GM21737 (cell line): ENCODE measurements around the gene STAB2.
"Not testable (repeated sequence)": the region's sequence is repeated elsewhere in the genome, so short reads cannot be mapped to it uniquely, and the experiment has no call there.

Source experiments
- ATAC-seq: cut with Tn5 transposase; IDR thresholded peaks from one replicate; pipeline ENCODE4 v1.9.1; 2021; ENCODE audit warnings: mild to moderate bottlenecking, moderate library complexity; ENCODE audit not compliant: unreplicated experiment

STAB2 gene

DNA sequence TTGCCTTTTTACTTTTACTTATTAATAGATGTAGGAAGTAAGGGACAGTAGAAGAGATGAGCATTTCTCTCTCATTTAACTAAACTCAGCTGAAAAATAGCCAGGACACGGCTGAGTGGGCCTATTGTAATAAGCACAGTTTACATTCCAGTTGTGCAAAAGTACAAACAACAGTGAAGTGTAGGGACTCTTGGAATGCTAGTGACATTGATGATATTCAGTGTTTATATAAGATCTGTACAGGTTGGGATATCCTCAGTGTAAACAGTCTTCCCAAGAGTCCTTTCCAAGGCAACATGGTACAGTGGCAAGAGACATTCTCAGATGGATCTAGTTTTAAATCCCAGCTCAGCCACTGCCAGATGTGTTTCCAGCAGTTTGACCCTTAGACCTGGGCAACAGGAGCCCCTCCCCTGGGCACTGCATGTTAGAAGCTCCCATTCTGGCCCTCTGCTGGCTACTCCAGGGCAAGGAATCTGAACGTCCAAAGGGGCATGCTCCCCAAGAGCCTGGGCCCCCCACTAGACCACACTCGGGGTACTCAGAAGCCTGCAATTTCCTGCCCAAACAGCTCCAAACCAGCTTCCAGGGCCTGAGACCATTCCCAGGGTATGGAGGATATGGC is 55.3 kb downstream of the STAB2 start:
- no peak for ATAC-seq

DNA sequence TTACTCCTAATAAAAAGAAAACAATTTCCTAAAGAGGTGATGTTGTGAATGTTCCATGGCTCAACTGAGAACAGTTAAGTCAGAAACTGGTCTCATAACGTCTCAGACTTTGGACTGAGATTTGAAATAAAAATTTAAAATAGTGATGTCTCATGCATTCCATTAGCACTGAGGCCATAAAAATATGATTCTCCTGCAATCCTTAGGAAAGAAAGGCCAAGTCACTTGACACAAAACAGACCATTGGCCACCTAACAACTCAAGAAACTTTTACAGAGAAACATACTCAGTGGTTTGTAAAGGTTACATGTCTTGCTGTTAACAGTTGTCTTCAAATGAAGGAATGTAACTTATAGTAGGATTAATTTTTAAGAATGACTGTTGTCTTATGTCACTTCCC is 58.1 kb downstream of the STAB2 start:
- ATAC-seq = no peak

DNA sequence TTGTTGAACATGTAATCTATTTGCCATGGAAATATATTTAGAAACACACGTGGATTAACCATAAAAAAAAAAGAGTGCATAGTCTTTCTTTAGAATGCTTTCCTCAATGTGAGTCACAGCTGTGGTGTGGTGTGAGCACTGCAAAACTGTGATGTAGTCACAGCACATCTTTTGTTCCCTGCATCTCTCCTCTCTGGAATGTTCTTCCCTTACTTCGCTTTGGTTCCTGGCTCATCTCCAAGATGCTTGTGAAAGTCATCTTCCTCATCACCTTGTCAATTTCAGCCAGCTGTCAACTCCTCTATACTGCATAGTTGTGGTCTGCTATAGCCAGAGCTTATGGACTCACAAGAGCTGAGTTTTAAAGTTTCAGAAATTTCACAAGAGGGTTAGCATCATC is 60.2 kb downstream of the STAB2 start:
- no peak for ATAC-seq

DNA sequence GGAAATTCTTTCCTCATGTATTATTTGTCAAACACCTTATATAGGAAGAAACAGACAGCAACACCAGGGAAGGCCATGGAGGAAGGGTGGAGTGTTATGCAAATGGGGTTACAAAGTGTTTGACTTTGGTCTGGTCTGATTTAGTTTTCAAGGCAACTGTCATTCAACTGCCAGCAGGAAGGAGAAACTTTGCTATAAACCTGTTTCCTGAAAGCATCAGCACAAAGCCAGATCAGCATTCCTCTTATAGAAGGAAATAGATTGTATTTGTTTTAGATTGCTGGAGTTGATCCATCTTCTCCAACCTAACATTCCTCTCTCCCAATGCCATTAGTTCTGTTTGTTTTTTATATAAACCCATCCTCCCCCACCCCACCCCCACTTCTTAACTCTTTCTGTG is 65.7 kb downstream of the STAB2 start:
- ATAC-seq = no peak

DNA sequence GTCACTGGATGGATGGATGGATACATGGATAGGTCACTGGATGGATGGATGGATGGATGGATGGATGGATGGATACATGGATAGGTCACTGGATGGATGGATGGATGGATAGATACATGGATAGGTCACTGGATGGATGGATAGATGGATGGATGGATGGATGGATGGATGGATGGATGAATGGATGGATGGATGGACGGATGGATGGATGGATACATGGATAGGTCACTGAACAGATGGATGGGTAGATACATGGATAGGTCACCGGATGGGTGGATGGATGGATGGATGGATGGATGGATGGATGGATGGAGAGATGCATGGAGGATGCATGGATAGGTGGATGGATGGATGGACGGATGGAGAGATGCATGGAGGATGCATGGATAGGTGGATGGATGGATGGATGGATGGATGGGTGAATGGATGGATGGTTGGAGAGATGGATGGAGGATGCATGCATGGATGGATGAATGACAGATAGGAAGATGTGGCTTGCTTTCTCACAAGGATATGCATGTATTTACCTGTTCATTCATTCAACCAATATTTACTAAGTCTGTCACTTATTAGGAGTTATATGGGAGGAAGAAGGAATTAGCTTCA is 66.6 kb downstream of the STAB2 start:
- ATAC-seq = not testable (repeated sequence)

DNA sequence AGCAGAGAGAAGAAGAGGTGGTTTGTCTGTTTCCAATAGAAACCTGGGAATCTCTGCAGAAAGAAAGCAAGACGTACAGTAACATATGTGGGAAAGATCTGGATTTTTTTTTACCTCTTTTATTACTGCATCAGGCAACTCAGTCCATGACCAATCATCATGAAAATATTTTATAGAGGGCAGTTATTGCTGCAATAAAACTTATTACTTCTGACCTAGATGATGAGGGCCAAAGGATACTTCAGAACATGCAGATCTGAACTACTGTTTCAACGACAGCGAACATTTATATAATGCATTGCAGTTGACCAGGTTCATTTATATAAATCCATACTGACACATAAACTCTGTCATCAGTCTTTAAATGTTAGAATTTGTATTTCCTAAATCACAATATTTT is 67.7 kb downstream of the STAB2 start:
- ATAC-seq = no peak

DNA sequence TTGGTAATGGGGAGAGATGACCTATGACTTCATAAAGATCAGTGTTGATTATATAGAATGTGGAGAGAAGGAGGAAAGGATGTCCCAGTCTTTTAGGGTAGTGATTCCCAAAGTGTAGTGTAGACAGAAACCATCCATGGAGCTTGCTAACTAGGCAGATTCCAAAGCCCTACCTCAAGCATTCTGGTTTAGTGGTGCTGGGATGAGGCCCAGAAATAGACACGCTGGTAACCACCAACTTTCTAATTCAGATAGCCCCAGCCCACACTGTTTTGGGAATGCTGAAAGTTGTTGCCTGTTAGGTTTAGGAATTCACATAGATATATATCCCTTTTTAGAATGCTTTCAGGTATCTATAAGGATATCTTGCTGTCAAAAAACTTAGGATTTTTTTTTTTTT is 69.2 kb downstream of the STAB2 start:
- ATAC-seq = no peak

DNA sequence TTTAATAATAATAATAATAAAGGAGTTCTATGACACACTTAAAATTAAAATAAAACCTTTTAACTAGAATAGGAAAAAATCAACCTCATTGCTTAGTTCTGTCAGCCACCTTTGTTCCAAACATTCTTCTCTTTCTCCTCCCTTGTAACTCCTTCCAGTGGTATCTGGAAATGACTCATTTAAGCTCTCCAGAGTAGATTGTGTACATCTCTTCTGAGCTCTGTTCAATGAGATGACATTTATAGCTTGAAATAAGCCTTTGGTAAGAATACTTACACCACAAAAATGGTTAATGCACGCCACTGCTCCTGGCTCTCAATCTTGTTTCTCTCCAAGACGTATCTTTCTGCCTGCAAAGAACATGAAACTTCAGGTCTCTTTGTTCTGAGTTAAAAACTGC is 70.3 kb downstream of the STAB2 start:
- no peak for ATAC-seq

DNA sequence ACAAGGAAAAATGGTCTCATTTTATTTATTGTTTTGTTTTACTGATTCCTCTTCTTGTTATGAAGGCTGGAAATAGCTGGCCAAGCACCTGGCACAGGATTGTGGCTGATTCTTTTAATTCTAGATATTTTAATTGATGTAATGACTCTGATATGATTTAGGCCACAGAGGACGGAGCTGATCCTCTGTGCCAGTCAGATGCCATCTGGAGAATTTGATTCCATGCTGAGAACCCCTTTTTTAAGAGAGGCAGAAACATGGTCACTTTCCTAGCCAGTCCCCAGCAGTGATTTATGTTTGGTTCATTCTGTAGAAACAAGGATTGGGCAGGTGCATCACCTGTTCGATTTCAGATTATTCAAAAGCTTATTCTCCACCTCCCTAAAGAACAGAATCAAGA is 77.6 kb downstream of the STAB2 start:
- ATAC-seq = no peak

DNA sequence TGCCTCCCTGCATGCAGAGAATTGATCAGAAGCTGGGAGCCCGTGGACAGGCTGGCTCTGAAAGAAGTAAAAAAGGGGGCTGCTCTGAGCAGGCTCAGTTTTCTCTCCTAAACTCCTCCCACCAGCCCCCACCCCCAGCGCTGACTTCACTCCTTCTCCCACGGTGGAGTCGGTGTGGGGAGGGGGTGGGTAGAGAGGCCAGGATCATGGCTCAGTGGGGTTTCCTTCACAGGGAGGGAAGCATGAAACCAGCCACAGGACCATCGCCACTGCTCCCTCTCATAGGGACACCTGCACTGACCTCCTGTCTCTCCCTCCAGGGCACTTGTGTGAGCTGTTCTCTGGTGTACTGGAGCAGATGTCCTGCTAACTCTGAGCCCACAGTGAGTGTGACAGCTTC is 78.9 kb downstream of the STAB2 start:
- no peak for ATAC-seq

DNA sequence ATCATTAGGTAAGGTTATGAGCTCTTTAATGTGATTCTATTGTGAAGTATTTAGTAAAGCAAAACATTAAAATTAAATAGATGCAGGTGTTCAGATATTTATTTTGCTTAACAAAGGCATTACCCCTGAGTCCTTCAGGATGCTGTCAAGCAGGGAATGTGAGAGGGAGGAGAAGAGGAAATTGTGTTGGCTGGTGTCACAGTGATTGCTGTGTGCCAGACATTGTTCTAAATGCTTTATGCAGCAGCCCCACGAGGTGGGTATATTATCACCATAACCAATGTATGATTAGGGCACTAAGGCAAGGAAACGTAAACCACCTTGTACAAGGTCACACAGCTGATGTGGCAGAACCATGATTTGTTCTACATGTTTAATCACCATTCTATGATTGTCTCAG is 80.1 kb downstream of the STAB2 start:
- no peak for ATAC-seq

DNA sequence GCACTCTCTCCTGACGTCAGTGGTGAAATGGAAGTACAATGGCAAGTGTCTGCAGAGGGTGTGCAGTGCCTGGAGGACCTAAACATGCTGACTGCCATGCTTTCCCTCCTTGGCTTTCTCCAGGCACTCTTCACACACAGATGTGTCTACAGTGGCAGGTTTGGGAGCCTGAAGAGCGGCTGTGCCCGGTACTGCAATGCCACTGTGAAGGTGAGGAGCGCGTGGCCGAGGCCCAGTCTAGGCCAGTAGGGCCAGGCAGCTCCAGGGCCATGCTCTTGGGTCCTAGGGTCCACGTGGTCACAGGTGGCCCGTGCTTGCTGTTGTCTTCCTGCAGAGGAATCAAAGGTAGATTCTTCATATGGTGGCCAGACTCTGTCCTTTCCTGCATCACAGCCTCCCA is 81.4 kb downstream of the STAB2 start:
- ATAC-seq = no peak

DNA sequence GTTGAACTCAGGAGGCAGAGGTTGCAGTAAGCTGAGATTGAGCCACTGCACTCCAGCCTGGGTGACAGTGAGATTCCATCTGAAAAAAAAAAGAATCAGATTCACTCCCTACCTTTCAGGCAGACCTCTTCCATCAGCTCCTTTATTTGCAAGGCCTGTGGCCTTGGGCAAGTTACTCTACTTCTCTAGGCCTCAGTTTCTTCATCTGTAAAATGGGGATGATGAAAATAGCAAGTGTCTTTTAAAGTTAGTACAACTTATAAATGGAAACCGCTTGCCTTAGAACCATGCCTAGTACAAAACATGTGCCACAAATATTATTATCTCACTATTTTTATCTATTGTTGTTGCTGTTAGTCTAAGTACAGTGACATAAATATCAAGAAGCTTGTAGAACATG is 84.3 kb downstream of the STAB2 start:
- ATAC-seq = no peak

DNA sequence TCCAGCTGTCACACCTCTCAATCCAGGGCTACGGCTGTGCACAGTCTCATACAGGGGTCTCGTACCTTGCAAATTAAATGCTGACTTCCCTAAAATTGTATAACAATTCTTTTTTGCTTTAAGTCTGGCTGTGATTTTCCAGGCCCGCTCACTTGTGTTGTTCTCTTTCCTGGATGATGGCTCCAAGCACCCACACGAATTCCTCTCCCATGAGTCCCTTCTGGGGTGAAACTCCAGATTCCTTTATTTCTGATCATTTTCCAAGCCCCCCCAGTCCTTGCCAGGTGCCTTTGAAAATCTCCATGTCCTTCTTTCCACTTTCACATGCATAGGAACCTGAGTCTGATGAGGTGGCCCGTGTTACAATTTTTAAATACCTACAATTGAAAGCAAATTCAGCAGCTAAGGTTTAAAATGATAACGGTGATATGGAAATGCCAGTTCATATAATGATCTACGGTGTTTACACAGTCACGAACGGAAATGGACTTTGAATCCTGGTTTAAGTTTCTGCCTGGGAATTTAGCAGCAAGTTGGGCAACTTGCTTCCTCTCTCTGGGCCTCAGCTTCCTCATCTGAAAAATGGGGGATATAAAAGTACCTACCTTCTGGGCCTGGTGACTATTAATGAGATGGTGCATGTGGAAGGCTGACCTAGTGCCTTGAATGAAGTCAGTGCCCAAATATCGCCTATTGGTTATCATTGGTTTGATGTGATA is 85.5 kb downstream of the STAB2 start:
- no peak for ATAC-seq

DNA sequence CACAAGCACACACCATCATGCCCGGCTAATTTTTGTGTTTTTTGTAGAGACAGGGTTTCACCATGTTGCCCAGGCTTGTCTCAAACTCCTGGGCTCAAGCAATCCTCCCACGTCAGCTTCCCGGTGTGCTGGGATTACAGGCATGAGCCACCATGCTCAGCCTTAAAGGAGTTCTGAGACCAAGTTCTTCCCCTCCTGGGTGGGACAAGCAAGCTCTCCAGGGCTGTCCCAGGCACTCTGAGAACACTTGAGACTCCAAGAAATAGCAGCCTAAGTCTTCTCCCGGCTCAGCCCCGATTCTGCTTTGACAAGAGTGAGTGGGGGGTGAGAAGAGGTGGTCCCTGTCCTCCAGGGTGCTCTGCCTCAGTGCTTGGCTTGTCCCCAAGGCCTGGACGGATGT is 86.4 kb downstream of the STAB2 start:
- ATAC-seq = no peak

DNA sequence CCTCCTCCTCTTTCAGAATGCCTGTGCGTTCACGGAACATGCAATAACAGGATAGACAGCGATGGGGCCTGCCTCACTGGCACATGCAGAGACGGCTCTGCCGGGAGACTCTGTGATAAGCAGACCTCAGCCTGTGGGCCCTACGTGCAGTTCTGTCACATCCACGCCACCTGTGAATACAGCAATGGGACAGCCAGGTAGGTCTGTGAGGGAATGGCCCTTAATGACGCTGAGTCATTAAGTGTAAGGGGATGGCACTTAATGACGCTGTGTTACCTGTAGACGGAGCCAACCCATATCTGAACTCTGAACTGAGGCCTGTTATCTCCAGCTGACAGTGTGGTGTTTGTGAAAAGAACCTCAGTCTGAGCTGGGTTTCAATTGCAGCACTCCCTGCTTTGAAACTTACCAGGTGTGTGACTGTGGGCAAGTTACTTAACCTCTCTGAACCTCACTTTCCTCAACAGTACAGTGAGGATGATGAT is 86.9 kb downstream of the STAB2 start:
- ATAC-seq = no peak

DNA sequence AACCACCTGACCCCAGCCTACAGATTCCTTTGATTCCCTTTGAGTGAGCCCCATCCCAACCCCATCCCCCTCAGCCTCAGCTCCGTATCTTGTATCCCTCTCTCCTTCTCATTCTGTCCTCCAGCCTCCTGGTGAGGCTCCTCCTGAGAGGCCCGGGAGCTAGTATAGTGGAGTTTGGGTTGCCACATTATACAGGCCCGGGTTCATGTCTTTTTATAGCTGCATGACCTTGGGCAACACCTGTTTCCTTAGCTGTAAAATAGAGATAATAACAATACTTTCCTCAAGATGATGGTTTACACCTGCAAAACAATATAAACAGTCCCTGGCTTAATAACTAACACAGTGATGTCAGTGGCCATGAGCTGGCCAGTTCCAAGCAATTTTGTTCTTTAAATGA is 89.8 kb downstream of the STAB2 start:
- no peak for ATAC-seq

DNA sequence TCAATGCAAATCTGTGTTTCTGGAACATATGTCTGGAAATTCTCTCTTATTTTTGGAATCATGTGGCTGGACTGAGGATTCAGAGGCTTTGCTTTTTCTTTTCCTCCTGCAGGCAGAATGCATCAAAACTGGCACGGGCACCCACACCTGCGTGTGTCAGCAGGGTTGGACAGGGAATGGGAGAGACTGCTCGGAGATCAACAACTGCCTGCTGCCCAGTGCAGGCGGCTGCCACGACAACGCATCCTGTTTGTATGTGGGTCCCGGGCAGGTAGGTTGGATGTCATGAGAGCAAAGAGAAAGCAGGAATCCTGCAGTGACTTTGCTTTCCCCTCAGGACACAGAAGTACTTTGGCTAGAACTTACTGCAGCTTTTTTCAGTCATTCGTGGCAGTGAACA is 90.3 kb downstream of the STAB2 start:
- no peak for ATAC-seq

DNA sequence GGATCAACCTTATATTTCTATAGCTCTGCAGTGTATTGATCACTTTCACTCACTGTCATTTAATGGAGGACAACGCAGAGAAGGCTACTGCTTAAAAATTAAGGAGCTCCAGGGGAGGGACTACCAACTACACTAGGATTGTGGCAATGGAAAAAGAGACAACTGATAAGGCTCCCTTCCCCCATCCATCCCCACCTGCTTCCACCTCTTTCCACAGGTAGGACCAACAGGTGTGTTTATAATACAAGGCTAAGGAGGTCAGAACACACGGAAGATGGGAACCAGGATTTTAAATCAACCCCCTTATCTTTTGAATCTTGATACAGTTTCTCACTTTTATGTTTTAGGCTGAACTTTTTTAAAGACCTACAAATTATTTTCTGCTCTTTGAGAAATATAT is 90.8 kb downstream of the STAB2 start:
- ATAC-seq = no peak

DNA sequence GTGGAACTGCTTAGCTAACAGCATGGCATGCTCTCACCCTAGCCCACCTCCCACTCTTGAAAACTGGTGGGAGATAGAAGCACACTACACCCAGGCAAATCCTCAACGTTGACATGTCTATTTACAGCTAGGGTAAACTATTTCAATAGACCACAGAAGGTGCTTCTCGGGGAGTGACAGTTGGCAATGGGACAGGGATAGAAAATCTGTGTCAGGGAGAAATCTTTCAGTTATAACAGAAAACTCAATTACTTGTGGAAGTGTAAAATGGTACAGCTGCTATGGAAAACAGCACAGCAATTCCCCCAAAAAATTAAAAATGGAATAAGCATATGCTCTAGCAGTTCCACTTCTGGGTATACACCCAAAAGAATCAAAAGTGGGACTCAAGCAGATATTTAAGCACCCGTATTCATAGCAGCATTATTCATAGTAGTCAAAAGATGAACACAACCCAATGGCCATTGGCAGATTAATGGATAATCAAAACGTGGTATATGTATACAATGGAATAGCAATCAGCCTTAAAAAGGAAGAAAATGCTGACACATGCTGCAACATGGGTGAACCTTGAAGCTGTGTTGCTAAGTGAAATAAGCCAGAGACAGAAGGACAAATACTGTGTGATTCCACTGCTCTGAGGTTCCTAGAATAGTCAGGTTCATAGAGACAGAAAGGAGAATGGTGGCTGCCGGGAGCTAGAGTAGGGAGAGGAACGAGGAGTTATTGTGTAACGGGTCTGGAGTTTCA is 92.5 kb downstream of the STAB2 start:
- ATAC-seq = no peak

DNA sequence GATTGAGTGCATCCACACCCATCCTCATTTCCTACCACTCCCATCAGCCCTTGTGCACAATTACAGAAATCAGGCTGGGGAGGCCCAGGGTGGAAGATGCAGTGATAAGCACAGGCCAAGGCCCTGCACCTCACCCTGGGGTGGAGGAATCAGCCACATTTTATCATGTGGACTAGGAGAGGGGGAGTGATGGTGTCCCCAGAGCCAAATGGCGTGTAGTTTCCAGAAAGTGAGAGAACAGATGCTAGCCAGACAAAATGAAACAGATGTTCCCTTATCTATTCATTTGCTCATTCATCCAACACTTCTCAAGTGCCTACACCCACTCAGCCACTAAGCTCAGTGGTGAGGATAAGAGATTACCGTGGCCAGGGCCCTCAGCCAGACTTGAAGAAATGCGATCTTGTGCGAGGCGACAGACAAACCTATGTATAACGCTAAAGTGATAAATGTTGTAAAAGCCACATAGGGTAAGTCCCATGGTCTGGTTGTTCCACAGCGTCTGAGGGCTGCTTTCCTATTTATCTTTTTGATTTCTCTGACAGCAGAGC is 93.6 kb downstream of the STAB2 start:
- no peak for ATAC-seq
